Myocyte (in vitro differentiated cells): ENCODE measurements around the gene ALKAL2. TPM values are rescaled to one million over a fixed set of nuclear protein-coding genes. Genes with fewer than 3 reads are reported as not detected.

Experiments
- DNase-seq: peaks from one replicate; pipeline ENCODE4 v3.0.0-alpha.2; 2012; ENCODE audit warnings: low read depth
- total RNA-seq: library from RNA; depleted of rRNA; stranded (reverse); fragments of >200 nt; gene quantifications from 2 replicates; pipeline ENCODE4 v1.2.3, GENCODE V29; 2014

The ALKAL2 gene
- total RNA-seq, 1 donor from 2014 or later: not detected

DNA sequence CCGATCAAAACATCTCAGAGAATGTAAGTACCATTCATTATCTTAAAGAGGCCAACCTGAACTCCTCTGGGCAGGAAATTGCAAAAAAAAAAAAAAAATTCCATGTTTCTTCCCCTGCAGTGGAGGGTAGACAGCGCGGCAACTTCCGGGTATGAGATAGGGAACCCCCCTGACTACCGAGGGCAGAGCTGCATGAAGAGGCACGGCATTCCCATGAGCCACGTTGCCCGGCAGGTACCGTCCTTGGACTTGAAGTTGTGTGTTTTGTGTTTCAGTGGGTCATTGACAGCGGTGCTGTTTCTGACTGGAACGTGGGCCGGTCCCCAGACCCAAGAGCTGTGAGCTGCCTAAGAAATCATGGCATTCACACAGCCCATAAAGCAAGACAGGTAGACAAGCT, 16.0 kb downstream of the ALKAL2 start:
- DNase-seq: no peak

DNA sequence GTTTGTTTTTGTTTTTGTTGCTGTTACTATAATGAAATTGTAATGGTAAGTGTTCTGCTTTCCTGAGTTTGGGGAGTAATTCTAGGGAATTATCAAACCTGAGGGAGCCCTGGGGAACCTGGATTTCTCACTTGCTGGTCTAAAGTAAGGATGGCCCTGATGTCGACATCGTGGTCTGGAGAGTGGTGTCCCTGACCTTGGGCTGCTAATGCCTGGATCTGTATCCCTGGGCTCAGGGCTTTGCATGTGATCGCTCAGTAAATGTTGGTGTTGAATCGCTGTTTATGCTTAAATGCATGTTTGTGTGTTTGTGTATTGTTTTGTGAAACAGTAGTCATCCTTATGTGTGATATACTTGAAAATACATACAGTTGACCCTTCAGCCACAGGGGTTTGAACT, 17.0 kb downstream of the ALKAL2 start:
- DNase-seq: no peak

DNA sequence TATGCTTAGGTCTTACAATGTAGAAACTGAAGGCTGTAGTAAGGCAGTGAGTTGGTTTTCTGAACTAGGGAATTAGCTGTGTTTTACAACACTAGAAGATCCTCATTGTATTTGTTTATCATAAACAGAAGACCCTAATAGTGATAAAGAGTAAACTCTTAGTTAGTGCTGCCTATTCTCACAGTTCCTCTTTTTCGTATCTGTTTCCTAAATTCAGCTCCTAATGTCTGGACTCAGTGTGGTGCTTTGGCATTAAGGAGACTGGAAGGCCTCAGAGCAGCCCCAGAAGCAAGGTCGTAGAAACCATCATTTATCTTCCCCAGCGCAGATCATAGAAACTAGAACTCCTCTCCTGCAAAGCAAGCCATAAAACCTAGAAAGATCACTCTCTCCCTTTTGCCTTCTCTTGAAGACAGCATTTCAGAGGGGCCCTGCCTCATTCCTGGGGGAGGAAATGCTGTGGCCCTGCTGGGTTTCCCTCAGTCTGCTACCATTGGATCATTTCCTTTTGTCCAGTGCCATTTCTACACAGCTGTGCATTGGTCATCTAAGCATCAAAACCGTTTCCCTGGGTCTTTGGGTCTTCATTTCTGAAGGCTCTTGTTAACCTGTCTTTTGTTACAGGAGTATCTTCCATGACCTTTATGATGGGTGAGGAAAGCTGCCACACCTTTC, 18.4 kb downstream of the ALKAL2 start:
- no peak for DNase-seq

DNA sequence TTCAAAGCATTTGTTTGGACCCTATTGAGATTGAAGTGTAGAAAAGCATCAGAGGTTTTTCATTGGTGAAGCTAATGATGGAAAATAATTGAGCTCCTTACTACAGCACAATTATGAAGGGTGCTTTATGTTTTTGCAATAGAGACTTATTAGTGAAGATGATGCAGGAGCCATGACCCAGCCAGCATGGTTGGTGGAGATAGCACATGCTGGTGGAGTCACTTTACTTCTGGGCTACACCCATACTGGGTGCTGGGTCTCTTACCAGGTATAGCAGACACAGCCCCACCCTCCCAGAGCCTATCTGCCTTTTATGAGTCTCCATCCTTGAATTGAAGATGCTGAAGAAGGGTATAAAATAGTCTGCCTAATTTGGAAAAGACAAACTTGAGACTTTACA, 19.6 kb downstream of the ALKAL2 start:
- no peak for DNase-seq

DNA sequence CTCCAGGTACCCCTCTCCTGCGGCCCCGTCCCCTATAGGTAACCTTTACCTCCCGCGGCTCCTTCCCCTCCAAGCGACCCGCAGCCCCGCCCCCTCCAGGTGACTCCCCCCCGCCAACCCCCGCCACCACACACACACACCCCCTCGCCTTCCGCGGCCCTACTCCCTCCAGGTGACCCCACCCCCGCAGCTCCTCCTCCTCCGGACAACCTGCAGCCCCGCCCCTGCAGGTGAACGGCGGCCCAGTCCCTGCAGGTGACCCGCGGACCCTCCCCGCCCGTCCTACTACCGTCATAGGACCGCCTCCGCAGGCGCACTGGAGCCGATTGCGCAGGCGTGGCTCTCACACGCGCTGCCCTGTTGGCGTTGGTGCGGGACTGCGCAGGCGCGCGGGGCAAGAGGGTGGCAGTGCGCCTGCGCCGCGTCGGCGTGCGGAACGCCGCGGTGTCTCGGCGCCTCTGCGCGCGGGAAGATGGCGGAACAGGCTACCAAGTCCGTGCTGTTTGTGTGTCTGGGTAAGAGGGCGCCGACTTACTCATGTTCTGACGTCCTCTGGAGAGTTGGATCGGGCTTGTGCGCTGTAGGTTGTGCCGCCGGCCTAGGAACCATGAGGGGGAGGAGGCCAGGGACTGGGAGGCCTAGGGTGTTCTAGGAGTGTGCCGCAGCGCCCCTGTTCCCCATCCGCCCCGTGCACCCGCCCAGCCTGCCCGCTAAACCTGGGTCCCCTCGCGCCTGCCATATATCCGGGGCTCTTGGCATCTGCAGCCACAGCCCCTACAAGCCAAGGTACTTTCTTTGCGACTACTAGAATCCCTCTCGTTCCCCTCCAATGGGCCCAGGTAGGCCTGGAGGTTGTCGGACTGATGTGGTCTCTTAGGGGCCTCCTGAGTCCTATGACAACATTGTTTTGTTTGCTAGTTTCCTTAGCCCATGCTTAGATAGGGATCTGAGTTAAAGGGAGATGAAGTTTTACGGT, 23.1 kb downstream of the ALKAL2 start, which contains the start of gene ACP1:
ACP1 (plus strand) TSS at position 455 of the 976 bp plus-strand sequence; CDS start at position 473, 18 bp downstream.
- peak; percentile 92 for DNase-seq

DNA sequence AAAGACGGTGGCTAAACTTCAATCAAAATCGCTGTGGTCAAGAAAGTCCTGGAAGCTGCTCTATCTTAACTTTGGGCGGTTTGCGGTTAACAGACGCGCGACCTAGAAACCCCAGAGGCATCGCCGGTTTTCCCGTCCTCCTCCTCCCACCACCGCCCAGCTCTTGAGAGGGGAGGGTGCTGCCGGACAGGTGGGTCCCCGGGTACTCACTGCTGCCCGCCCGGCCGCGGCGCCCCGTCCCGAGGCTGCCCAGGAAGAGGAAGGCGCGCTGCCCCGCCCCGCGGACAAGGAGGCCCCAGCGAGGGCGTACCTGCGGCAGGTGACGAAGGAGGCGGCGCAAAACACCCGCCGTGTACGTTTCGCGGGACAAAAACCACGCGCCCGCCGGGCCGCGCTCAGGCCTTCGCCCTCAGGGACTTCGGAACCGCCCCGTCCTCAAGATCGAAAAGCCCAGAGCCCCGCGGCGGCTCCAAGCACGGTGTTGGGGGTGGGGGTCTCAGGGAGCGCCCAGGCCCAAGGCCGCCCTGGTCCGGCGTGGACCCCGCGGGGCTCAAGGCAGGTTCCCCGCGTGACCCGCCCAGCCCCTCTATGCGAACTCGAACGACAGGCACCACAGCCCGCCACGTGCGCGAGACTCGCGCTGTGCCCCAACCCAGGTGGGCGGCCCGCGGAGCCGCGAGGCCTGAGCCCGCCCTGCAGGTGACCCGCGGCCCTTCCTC, 24.0 kb downstream of the ALKAL2 start, which contains the start of gene SH3YL1:
SH3YL1 (minus strand) TSS at position 259 of the 719 bp plus-strand sequence; CDS start at position 211, 48 bp downstream.
- peak; percentile 11 for DNase-seq

DNA sequence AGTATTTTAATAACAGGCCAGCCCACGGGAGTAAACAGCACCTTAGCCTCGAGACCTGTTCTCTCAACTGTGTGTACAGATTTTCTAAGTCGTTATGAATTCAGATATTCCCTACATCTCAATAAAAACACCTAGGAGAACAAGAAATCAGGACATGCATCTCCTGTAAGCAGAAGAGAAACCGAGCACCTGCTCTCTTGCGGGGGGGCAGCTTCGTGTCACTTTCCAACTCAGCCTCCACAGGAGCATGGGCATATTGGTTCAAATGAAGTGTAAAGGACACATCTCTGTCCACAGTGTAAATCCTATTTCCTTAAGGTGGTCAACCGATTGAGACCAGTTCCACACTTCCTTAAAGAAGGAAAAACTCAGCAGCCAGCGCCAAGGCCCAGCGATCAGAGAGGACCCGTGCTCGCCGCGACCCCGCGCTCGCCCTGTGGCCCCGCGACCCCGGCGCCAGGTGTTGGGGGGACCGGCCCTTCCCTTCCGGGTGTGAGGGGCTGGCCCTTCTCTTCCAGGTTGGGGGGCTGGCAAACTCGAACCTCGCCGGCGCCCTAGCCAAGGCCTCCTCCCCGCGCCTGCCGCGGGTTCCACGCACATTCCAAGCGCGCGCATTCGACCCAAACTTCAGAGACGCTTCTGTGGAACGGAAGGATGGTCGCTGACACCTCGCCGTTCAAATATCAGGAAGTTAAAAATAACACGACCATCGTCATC, 24.7 kb downstream of the ALKAL2 start:
- DNase-seq: no peak

DNA sequence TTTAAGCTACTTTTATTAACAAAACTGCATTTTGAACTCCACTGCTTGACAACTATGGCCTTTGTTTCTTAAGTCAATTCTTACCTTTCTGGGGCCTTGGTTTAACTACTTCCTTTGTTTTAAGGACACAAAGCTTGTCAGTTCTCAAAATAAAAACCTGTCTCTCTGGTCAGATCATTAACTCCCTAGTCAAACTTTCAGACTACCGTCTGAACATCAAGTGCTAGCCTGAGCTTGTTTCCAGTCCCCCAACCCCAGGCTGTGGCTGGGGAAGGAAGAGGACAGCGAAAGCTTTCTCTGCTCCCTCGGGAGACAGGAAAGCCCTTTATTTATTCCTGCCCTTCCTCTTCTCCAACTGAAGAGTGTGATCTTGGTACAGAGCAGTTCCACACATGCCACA, 25.8 kb downstream of the ALKAL2 start:
- no peak for DNase-seq

DNA sequence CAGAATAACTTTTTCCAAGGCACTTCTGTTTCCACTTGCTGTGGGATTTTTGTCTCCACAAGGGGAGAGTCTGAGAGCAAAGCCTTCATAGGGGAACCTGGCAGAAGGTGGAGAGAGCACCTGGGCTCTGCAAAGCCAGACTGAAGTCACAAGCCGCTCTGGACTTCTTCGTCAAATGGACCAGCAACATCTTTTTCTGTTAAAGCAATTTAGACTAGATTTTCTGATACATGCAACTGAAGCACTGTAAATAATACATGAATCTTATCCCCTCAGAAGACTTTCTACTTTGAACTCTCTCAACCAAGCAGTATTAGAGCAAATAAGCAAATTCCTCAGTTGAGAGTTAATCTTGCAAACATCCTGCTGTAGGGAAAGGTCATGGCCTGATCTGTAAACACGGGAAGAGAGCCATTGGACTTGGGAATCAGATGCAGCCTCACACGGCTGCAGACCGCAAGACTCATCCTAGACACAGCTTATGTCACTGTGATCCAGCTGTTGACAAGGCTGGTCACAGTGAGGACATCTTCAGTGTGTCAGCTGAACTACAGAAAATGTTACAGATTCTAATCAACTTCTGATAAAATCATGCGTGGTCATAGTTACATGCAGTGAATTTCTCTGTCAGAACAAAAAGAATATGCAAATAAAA, 27.3 kb downstream of the ALKAL2 start:
- no peak for DNase-seq

DNA sequence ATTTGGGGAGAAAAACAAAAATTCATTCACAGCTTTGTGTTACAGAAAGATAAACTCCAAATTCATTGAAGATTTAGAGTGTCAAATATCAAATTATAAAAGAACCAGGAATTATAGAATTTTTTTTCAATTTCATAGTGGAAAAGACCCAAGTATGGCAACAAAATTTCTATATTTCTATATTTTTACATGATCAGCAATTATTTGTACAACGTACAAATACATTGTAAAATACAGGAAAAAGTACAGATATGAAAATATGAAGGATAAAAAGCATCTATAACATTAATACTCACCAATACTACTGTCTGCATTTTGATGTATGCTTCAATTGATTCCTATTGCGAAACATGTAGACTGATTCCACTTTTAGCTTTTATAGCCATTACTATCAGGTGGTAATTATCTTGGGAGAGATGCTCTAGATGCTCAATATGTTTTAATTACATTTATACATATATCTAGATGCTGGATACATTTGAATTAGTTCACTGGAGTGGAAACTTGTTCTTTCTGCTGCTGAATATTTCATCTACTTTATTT, 28.0 kb downstream of the ALKAL2 start:
- DNase-seq: no peak

DNA sequence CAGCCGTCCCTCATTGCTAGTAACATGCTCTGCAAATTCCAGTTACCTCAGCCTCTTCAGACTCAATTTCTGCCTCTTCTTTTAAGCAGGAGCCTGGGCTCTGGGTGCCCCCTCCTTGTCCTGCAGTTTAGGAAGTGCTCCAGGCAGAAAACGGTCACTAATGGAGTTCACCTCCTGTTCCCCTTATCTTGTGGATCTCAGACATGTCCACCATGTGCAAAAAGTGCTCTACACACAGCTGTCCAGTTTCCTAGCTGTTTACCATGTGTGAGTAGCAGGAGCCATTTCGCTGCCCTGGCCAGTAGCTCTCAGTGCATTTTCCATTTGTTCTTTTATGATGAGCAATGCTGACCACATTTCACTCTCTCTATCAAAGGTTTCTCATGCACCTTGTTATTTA, 29.0 kb downstream of the ALKAL2 start:
- DNase-seq: no peak

DNA sequence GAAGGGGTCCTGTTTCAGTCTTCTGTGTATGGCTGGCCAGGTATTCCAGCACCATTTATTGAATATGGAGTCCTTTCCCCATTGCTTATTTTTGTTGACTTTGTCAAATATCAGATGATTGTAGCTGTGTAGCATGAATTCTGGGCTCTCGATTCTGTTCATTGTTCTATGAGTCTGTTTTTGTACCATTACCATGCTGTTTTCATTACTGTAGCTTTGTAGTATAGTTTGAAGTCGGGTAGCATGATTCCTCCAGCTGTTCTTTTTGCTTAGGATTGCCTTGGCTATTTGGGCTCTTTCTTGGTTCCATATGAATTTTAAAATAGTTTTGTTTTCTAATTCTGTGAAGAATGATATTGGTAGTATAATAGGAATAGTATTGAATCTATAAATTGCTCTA, 30.0 kb downstream of the ALKAL2 start:
- no peak for DNase-seq

DNA sequence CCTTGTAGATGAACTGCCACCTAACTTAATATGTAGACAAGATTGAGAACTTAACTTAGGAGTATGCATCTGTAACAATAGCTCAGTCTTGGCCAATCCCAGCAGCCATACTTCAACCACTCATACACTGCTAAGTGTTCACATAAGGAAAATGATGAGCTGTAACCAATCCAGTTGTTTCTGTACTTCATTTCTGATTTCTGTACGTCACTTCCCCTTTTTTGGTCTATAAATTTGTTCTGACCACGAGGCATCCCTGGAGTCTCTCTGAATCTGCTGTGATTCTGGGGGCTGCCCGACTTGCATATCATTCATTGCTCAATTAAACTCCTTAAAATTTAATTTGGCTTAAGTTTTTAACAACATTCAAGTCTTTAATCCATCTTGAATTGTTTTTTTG, 30.5 kb downstream of the ALKAL2 start:
- no peak for DNase-seq

DNA sequence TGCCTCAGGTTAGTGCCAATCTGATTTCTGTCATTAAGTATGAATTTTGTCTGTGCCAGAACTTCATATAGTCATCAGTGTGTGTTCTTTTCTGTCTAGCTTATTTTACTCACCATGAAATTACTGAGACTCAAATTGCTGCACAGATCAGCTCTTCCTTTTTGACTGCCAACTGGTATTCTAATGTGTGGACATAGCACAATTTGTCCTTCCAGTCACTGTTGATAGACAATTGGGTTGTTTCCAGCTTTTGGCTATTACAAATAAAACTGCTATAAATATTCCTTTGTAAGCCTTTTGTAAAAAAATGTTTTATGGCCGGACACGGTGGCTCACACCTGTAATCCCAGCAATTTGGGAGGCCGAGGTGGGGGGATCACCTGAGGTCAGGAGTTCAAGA, 31.8 kb downstream of the ALKAL2 start:
- no peak for DNase-seq

DNA sequence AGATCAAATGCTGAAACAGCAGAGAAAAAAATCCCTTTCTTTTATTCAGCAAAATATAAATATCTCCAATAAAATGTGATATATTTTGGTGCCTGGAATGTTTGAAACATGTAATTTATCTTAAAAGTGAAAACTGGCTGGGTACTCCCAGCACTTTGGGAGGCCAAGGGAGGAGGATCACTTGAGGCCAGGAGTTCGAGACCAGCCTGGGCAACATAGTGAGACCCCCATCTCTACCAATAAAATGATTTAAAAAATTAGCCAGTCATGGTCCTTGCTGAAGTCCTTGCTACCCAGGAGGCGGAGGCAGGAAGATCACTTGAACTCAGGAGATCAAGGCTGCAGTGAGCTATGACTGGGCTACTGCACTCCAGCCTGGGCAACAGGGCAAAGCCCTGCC, 32.7 kb downstream of the ALKAL2 start:
- DNase-seq: no peak

DNA sequence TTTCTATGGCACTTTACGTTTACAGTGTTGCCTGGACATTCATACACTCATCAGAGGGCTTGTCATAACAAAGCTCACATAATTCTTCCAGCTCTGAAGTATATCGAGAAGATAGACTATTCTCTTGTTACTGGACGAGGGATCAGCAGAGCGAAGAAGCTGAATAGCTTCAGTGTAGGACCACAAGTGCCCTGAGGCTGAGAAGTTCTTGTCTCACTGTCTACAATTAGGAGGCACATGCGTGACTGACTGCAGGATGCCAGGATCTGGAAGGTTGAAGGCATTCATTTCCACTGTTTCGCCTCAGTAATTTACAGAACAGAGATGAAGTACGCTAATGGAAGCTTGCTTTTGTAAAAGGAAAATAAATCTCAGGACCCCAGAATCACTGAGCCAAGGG, 33.6 kb downstream of the ALKAL2 start:
- DNase-seq: no peak

DNA sequence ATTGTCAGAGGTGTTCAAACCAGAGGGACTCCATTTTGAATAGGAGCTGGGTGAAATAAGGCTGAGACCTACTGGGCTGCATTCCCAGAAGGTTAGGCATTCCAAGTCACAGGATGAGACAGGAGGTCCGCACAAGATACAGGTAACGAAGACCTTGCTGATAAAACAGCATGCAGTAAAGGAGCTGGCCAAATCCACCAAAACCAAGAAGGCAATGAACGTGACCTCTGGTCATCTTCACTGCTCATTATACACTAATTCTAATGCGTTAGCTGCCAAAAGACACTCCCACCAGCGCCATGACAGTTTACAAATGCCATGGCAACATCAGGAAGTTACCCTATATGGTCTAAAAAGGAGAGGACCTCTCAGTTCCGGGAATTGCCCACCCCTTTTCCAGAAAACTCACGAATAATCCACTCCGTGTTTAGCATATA, 34.7 kb downstream of the ALKAL2 start:
- DNase-seq: no peak

DNA sequence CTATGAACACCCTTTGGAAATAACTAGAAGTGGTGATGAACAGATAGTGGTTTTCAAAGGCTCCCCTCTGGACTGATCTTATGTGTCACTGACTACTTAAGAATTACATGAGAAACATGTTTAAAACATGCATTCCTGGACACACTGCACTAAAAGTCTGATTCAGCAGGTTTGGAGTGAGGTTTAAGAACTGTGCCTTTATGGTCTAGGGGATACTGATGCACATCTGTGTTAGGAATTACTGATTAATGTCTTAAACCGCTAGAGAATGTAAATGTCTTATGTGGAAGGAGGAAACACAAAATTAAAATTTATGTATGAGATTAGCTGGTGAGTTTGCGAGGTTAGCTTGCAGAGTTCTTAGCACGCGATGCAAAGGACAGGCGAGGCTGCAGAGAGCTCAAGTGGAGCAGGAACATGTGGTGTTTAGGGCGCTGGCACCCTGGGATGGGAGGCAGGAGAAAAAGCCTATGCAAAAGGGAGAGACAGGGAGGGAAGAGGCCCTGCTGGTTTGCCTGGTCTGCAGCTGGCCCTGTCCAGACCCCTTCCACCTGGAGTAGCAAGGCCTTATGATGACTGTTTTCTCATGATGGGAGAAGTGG, 35.8 kb downstream of the ALKAL2 start:
- DNase-seq: no peak

DNA sequence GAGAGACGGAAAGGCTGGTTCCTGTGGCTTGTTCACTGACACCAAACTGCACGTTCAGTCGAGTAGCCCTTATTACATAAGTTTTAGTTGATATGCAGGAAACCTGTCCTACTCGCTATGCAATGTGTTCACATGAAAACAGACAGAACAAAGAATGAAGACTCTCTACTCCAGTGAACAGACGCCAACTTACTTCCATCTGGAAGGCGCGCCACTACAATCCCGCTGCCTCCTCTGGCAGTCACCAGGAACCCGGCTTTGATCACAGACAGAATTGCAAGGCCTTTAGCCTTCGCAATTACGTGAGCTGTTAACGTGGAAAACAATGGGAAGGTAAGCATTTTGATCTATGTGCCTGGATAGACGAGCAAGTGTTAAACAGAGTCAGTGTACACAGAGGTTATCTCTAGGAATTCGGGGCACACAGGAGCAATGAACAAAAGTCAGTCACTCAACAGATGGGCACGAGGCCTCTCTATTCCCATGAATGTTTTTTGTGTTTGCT, 38.3 kb downstream of the ALKAL2 start:
- DNase-seq: no peak
